Measurements from ENCODE around the gene NXPH3. TPM values are rescaled to one million over a fixed set of nuclear protein-coding genes. Genes with fewer than 3 reads are reported as not detected.
"Not testable (repeated sequence)": the region's sequence is repeated elsewhere in the genome, so short reads cannot be mapped to it uniquely, and the experiment has no call there.

The NXPH3 gene
- total RNA-seq, 1 donor from 2014 or later: 4.5 TPM

DNA sequence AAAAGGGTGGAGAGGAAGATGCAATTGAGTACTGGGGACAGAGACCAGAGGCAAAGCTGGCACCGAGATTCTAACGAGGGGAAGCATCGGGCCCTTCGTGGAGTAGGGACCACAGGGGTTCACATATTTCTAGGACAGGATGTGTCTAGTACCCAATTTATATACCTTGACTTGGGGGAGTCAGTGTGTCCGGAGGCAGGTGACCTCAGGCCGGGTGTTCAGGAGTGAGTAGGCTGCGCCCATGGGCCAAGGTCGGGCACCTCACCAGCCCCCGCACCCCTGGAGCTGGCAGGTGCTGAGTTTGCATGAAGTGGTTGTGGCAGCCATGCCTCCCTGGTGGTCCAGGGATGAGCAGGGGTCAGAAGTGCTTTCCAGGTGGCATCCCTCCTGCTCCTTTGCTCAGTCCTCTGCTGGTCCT is 8.6 kb upstream of the NXPH3 start:
- H3K4me1 ChIP-seq: peaks cover 40% of the 10 kb centered on the region
- DNase-seq (peak; percentile 43), ATAC-seq (no peak)
- H3K9me3 ChIP-seq: no peaks in the 10 kb centered on the region
- intact Hi-C loops (cut with DNase I): no loop called here
- no peak overlapping the region for H3K4me3 ChIP-seq
- no peaks in the 10 kb centered on the region for H3K36me3 ChIP-seq
- TF ChIP-seq, protein P1, sequence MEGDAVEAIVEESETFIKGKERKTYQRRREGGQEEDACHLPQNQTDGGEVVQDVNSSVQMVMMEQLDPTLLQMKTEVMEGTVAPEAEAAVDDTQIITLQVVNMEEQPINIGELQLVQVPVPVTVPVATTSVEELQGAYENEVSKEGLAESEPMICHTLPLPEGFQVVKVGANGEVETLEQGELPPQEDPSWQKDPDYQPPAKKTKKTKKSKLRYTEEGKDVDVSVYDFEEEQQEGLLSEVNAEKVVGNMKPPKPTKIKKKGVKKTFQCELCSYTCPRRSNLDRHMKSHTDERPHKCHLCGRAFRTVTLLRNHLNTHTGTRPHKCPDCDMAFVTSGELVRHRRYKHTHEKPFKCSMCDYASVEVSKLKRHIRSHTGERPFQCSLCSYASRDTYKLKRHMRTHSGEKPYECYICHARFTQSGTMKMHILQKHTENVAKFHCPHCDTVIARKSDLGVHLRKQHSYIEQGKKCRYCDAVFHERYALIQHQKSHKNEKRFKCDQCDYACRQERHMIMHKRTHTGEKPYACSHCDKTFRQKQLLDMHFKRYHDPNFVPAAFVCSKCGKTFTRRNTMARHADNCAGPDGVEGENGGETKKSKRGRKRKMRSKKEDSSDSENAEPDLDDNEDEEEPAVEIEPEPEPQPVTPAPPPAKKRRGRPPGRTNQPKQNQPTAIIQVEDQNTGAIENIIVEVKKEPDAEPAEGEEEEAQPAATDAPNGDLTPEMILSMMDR (IDR thresholded peaks at IDR 0.05): no peak
- H3K27ac ChIP-seq: no peak overlapping the region
- no peaks in the 10 kb centered on the region for H3K27me3 ChIP-seq (ENCODE audit: low read depth)

DNA sequence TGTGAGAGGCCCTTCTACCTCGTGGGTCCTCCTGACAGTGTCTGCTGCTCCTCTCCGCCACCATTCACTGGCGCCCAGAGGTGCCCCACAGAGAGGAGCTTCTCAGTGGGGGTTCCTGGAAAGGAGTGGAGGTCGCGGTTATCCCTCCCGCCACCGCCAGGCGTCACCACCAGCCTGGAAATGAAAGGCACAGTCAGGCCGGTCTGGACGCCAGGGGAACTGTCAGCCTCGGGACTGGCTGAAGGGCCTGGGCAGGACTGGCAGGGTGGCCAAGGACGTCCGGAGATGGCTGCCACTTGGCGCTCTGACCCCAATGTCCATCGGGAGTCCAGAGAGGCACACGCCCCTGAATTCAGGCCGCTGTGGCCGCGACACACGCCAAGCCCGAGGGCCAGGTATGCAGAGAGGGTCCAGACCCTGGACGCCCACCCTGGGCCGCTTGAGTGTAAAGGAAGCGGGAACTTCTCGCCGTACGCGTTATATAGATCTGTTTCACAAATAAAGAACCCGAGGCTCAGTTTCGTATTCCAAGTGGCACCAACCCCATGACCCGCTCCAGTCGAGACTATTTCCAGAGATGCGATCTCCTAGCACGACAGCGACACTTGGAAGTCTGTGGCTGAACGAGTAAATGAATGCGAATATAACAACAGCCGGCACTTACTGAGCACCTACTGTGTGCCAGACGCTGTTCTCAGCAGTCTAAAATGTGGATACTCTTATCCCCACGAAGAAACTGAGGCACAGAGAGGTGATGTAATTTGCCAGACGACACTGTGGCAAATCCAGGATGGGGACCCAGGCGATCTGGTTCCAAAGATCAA is 7.6 kb upstream of the NXPH3 start:
- no peaks in the 10 kb centered on the region for H3K27me3 ChIP-seq (ENCODE audit: low read depth)
- intact Hi-C loops (cut with DNase I): no loop called here
- peak; percentile 93 for DNase-seq
- H3K27ac ChIP-seq: peak overlapping the region; percentile 76
- peak; percentile 82 to 86 for ATAC-seq
- TF ChIP-seq, protein P1 (IDR thresholded peaks at IDR 0.05): peak; percentile 95
- H3K4me1 ChIP-seq: peaks cover 40% of the 10 kb centered on the region
- no peaks in the 10 kb centered on the region for H3K36me3 ChIP-seq
- H3K4me3 ChIP-seq: peak overlapping the region; percentile 60
- no peaks in the 10 kb centered on the region for H3K9me3 ChIP-seq

DNA sequence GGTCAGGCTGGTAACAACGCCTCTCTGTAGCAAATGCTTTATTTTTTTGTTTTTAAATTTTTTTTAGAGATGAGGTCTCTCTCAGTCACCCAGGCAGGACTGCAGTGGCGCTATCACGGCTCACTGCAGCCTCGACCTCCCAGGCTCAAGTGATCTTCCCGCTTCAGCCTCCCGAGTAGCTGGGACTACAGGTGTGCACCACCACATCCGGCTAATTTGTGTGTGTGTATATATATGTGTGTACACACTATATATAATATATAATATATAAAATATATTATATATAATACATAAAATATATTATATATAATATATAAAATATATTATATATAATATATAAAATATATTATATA is 7.0 kb upstream of the NXPH3 start:
- H3K27me3 ChIP-seq (ENCODE audit: low read depth); H3K4me3 ChIP-seq; intact Hi-C loops (cut with DNase I); ATAC-seq; H3K36me3 ChIP-seq; H3K9me3 ChIP-seq: not testable (repeated sequence)
- peaks cover 41% of the 10 kb centered on the region for H3K4me1 ChIP-seq
- H3K27ac ChIP-seq: peak overlapping the region; percentile 76
- peak; percentile 18 for DNase-seq

DNA sequence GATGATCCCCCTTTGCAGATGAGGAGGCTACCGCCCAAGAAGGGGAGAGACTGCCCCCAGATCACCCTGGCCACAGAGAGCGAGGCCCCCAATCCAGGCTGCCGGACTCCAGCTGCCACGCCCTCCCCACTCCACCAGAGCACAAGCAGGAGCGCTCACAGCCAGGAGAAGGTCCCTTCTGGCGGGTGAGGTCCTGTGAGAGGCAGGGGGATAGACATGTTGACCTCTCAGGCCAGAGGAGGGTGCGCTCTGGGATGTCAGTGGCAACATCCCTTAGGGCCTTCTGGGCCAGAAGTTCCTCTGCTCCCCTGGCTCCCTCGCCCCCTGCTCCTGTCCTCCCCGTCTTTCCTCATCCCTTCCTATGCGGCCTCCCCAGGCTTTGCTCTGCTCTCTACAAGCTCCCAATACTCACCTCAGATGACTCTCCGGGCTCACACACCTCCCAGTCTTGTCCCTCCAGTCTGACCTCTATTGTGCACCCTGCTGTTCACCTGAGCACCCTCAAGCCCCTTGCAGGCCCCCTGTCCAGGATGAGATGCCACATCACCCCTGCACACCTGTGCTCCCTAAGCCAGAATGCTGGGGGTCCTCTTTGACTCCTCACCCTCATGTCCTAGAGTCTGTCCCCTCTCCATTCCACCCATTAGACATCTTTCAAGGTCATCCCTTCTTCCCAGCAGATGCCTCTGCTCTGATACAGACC is 5.0 kb upstream of the NXPH3 start:
- H3K27me3 ChIP-seq (ENCODE audit: low read depth): no peaks in the 10 kb centered on the region
- peak overlapping the region; percentile 60 for H3K27ac ChIP-seq
- intact Hi-C loops (cut with DNase I): loop anchor here (5.0 kb wide), 1 partner anchor 127 kb away; no protein-coding TSS in a partner anchor
- H3K9me3 ChIP-seq: no peaks in the 10 kb centered on the region
- no peak overlapping the region for H3K4me3 ChIP-seq
- TF ChIP-seq, protein P1 (IDR thresholded peaks at IDR 0.05): no peak
- H3K36me3 ChIP-seq: no peaks in the 10 kb centered on the region
- no peak for ATAC-seq
- H3K4me1 ChIP-seq: peaks cover 57% of the 10 kb centered on the region
- DNase-seq: no peak

DNA sequence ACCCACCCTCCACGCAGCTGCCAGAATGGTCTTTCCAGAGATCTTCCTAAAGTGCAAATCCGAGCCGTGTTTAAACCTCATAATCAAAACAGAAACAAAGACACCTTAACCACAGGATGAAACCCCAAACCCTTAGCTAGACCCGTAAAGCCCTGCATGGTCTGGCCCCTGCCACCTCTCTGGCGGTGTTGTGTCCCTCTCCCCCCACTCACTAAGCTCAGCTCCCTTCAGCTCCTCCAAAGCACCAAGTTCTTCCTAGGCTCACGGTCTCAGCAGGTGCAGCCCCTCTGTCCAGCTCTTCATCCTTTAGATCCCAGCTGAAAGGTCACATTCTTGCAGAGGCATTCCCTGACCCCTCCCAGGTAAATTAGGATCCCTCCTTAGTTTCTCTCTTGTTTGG is 4.4 kb upstream of the NXPH3 start:
- Histone ChIP-seq H3K4me3 (no peak overlapping the region), H3K27ac (no peak overlapping the region), H3K4me1 (peaks cover 56% of the 10 kb centered on the region), H3K9me3 (no peaks in the 10 kb centered on the region), H3K36me3 (no peaks in the 10 kb centered on the region), H3K27me3 (ENCODE audit: low read depth) (peaks cover 5% of the 10 kb centered on the region)
- ATAC-seq: no peak
- intact Hi-C loops (cut with DNase I): loop anchor here (5.0 kb wide), 1 partner anchor 126 kb away; no protein-coding TSS in a partner anchor
- peak; percentile 37 for DNase-seq
- TF ChIP-seq, protein P1 (IDR thresholded peaks at IDR 0.05): no peak

DNA sequence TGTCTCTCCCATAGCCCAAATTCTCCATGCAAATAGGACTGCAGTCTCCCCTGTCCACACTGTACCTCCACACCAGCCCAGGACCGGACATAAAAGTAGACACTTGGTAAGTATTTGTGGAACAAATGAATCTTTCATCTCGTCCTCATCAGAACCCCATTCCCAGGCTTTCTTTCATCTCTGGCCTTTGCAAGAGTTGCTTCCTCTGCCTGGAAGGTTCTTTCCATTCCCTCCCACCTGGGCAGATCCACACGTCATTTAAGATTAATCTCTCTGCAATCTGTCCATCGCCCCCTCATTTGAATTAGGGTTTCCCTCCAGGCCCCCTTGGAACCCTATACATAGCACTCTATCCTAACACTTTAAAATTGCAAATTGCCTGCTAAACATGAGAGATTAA is 3.9 kb upstream of the NXPH3 start:
- Histone ChIP-seq H3K27ac (no peak overlapping the region), H3K4me3 (no peak overlapping the region), H3K27me3 (ENCODE audit: low read depth) (peaks cover 8% of the 10 kb centered on the region), H3K9me3 (no peaks in the 10 kb centered on the region), H3K36me3 (no peaks in the 10 kb centered on the region), H3K4me1 (peaks cover 53% of the 10 kb centered on the region)
- ATAC-seq (no peak), DNase-seq (no peak)
- intact Hi-C loops (cut with DNase I): loop anchor here (5.0 kb wide), 1 partner anchor 126 kb away; no protein-coding TSS in a partner anchor
- TF ChIP-seq, protein P1 (IDR thresholded peaks at IDR 0.05): no peak

Data from lower lobe of right lung (tissue), 2 donors.